GM19467 (cell line): ENCODE data around the gene SAFB.
"Not testable (repeated sequence)": the region's sequence is repeated elsewhere in the genome, so short reads cannot be mapped to it uniquely, and the experiment has no call there.

ENCODE experiments used
- ATAC-seq: cut with Tn5 transposase; IDR thresholded peaks from one replicate; pipeline ENCODE4 v1.9.1; 2021; ENCODE audit warnings: mild to moderate bottlenecking, moderate library complexity; ENCODE audit not compliant: unreplicated experiment

SAFB gene

DNA sequence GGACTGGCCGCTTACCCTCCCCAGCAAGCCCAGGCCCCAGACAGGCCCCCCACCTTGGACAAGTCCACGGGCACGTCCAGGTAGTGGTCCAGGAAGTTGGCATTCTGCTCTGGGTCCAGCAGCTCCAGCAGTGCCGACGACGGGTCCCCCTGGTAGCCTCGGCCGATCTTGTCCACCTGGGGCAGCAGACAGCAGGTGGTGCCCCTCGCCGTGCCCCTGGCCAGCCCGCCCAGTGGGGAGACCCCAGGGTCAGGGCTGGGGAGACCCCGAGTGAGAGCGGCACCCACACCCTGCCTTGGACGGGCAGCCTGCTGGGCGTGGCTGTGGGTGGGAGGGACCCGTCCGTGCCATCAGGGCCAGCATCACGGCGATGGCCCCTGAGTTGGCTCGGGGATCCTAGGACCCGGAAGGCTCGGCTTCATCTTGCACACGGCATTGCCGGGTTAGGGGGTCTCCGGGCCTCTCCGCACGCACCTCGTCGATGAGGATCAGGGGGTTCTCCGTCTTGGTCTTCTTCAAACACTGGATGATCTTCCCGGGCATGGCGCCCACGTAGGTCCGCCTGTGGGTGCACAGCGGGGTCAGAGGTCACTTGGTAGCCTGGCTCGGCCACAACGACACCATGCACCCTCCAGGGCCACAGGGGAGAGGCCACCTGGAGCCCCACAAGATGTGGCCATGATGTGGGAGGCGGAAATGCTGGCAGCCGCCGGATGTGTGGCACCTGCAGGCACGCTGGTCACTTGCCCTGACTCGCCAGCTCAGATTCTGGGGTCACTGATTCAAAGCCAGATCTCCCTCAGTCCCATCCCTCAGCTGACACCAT is 73.5 kb downstream of the SAFB start:
- no peak for ATAC-seq

DNA sequence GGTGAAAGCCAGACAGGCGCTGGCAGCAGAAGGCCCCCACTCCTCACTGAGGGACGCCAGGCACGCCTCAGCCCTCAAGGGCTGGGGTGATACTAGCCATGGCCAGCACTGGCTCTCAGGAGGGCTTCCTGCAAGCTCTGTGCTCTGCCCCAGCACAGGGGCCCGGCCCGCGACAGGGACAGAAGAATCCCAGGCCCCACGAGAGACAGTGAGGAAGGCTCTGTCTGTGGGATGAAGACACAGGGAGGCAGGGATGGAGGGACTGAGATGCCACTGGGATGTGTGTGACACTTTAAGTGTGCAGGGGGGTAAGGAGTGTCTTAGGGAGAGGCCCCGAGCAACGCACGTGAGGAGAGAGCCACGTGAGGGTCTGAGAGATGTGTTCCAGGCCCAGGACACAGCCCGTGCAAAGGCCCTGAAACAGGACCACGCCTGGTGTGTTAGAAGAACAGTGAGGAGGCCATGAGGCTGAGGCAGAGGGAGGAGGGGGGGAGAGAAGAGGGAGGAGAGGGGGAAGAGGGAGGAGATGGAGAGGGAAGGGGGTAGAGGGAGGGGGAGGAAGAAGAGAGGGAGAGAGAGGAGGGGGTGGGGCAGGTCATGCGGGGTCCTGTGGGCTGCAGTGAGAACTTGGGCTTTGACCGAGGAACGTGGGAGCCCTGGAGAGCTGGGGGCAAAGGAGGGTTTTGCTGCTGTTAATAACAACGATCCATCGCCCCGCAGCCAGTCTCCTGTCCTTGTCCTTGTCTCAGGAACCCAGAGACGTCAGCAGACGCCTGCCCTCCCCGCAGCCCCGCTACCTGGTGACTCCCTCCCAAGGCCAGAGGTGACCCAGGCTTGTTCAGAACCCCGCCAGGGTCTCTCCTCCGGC is 74.4 kb downstream of the SAFB start:
- ATAC-seq = no peak

DNA sequence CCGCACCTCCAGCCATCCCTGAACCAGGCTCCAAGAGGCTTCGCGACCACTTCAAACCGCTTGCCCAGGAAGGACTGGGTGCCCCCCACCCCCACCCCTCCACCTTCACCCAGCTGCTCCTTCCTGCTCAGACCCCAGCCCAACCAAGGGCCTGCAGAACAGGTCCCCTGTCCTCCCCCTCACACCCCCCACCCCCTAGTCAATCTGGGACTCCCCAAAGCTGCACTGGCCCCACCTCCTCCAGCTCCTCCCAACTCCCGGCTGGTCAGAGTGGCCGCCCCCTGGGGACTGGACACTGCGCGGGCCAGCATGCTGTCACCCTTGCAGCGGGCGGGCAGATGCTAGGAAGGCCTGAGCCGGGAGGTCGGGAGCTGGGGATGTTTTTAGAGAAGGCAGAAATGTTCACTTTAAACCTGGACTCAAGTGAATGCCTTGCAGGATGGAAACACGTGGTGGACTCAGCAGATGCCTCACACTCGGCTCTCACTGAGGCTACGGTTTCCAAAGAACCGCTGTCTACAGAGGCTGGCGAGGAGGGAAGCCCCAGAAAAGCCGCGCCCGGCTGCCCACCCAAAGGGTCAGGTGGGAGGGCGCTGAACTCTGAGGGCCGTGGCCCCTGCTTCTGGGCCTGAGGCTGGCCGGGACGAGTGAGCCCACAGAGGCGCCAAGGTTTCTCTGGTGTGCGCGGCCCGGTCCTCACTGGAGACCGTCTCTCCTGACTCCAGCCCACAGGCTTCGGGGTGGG is 75.2 kb downstream of the SAFB start:
- ATAC-seq = no peak

DNA sequence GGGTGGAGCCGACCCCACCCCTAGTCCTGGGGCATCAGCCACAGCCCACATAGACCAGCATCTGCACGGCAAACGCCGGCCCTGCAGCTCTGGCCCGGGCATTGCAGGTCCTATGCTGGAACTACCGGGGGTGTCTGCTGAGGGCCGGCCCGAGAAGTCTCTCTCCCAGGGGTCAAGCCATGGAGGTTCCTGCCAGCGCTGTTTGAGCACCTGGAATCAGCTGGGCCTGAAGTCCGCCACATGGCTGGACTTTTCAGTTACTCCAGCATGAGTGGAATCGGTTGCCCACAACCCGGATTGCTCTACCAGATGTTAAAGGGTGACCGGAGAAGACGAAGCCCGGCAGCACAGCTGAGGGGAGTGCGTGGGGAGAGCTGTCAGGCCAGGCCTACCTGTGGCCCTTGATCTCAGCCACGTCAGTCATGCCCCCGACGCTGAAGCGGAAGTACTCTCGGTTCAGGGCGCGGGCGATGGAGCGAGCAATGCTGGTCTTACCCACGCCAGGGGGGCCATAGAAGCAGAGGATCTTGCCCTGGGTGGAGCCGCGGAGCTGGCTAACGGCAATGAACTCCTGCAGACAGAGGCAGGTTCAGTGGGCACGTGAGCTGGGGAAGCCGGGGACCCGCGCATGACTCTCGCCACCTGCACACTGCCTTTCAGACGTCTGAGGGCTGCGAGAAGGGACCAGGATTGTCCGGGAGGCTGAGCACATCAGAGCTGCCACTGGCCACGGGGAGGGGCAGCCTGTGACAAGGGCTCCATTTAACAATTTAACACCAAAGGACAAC is 75.9 kb downstream of the SAFB start:
- no peak for ATAC-seq

DNA sequence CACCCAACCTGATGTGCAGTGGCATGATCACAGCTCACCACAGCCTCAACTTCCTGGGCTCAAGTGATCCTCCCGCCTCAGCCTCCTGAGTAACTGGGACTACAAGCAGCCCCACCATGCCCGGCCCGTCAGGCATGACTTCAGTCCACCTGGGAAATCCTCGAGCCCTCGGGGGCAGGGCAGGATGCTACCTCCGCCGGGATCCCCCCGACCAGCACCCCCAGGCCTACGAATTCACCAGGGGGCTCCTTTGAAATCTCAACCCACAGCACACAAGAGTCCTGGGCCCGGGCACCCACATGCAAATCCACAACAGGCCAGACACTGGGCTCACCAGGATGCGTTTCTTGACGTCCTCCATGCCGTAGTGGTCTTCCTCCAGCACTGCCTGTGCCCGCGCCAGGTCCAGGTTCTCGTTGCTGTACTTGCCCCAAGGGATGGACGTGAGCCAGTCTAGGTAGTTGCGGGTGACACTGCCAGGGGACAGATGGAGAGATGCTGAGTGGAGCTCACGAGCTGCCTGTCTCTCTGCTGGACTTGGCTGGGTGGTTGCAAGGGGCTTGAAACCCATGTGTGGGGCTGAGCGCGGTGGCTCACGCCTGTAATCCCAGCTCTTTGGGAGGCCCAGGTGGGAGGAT is 77.7 kb downstream of the SAFB start:
- ATAC-seq = no peak

DNA sequence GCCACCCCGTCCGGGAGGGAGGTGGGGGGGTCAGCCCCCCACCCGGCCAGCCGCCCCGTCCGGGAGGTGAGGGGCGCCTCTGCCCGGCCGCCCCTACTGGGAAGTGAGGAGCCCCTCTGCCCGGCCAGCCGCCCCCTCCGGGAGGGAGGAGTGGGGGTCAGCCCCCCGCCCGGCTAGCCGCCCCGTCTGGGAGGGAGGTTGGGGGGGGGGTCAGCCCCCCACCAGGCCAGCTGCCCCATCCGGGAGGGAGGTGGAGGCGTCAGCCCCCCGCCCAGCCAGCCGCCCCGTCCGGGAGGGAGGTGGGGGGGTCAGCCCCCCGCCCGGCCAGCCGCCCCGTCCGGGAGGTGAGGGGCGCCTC is 79.1 kb downstream of the SAFB start:
- ATAC-seq = not testable (repeated sequence)

DNA sequence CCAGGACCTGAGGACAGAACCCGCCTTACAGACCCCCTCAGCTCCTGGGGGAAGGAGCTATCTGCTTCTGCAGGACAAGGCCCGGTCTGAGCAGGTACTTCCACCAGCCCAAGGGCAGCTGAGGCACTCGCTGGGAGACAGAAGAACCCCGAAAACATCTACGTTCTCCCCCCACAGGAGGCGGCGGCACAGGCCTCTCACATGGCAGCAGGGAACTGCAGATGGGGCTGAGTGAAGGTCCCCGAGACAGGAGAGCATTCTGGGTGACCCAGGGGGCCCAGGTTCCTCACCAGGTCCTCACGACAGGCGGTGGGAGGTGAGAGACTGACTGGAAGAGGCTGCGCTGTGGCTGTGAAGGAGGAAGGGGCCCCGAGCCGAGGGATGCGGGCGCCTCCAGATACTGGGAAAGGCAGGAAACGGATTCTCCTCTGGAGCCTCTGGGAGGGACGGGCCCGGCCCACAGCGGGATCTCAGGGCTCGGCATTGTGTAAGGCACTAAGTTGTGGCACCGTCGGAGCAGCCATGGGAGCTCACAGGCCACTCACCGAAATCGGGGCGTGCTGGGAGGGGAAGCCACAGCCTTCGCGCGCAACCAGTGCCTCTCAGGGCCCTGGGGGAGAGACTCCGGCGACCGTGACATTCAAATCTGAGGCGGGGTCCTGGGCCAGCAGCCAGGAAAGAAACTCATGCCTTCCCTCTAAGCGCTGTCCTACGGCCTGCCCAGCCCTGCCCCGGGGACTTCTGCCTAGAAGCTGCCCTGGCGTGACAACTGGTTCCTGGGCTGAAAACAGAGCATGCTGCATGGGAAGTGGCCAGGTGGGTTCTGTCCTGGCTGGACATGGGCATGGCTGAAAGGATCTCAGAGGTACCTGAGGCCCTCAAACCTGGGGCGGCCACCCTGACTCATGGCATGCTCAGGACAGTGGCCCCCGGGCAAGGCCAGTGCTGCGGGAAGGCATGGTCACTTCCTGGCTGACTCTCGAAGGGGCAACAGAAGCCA is 81.2 kb downstream of the SAFB start:
- ATAC-seq = no peak

DNA sequence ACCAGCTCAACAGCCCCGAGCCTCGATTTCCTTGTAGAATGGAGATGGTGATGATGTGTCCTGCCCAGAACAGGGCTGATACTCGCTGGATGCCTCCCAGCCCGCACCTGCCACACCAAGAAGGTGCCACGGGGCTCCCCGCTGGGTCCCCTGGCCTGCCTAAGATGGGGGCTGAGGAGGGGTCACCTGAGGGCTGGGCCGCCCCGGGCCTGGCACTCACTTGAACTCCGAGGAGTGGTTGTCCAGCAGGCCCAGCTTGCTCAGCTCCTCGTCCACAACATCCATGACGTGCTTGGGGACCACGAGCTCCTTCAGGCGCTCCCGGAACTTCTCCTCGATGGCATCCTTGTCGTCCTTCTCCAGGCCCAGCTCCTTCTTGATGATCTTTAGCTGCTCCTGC is 82.7 kb downstream of the SAFB start:
- no peak for ATAC-seq

DNA sequence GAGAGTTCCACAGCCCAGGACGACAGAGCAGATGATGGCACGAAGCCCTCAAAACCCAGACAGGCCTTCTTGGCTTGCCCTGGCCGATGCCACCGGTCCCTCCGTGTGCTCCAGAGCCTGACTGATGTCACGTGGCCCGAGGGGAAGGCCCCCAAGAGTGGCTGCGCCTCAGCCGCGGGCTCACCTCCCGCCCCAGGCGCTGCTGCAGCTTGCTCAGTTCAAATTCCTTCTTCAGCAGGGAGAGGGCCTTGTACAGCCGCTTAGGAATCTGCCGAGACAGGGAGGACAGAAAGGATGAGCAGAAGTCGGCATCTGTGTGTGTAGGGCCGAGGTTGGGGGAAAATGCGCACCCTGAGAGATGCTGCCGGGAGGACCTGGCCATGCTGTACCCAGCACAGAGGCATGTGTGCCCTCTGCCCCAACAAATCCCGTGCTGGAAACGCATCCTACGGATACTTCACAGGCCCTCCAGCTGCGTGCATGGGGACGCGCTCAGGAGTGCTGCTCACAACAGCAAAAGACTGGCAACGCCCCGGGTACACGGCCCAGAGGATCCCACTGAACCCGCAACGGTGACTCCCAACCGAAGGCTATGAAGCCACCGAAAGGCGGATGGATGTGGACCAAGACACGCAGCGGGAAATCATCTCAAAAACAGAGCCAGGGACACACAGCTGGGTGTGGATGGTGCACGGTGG is 84.1 kb downstream of the SAFB start:
- no peak for ATAC-seq

DNA sequence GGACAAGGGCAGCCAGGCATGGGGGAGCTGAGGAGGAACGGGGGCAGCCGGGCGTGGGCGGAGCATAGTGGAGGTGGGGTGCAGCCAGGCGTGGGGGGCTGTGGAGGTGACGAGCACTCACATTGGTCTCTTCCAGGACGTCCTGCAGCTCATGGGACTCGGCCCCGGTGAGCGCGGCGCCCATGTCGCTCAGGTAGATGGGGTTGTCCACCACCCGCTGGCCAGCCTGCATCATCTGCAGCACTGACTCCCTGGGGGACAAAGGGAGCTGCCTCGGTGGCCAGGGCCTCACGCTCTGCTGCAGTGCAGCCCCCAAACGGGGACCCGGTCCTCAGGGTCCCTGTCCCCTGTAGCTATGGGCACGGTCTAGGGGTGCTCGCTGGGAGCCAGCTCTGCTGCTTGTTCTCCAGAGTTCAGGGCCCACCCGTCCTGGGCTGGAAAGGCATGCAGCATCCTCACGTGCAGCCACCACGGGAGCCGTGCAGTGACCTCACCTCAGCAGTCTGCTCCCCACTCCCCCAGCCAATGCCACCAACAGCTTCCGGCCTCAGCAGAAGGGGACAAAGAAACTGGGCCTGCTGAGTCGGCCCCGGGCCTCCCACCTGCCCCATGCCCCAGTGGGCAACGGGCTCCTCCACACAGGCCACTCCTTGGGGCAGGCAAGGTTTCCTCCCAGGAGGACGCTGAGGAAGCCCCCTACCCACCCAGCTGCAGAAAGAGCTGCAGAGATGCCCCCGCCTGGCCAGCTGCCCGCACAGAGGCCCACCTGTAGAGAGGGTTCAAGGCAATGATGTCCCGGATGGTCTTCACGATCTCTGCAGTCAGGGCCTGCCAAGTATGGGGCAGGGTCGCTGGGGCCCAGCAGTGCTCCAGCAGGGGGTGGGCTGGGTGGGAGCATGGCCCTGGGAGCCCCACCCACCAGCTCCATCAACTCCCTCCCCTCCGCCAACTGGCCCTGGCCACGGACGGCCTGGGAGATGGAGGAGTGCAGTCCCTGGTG is 85.0 kb downstream of the SAFB start:
- ATAC-seq = no peak

DNA sequence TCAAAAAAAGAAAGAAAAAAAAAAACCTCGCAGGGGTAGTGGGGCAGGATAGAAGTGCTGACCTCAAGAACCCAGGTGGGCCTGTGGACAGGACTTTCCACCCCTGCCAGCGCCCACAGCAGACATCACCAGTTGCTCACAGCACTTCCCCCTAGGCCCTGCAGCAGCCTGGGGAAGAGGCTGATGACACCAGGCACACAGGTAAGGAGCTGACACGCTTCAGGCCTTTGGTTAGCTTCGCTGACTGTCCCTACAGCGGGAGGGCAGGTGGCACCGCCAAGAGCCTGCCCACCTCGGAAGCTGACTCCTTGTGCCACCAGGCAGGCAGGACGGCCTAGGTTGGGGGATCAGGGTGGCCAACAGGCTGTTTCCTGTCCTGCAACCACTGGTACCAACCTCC is 88.1 kb downstream of the SAFB start:
- ATAC-seq = no peak

DNA sequence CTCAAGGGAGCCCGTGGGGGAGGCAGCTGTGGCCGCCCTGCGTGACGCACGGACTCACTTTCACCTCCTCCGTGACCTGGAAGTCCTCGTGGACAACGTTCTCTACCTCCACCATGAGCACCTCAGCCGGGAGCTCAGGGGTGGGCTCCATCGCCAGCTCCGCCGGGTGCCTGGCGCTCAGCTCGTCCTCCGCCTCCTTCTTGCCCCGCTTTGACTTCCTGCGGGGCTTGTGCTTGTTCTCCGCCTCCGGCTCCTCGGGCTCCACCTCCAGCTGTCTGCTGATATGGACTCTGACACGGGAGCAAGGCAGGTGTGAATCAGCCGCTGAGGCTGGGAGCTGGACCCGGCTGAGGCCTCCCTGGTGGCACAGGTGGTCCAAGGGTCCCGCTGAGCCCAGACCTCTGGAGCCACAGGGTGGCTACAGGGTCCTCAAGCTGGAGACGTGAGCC is 88.9 kb downstream of the SAFB start:
- ATAC-seq = no peak

DNA sequence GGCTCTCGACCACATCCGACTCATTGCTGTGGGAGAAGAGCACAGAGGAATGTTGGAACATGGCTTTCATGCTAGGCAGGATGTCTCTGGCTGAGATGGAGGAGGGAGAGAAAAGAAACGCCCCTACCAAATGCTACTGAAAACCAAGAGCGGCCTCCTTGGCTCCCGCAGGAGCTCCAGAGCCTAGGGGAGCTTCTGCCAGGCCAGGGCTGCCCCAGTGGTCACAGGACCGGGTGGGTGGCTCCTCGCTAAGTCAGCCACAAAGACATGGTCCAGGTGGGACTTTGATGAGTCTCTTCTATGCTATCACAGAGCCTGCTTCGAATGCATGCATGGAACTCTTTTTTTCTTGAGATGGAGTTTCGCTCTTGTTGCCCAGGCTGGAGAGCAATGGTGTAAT is 90.3 kb downstream of the SAFB start:
- ATAC-seq = no peak

DNA sequence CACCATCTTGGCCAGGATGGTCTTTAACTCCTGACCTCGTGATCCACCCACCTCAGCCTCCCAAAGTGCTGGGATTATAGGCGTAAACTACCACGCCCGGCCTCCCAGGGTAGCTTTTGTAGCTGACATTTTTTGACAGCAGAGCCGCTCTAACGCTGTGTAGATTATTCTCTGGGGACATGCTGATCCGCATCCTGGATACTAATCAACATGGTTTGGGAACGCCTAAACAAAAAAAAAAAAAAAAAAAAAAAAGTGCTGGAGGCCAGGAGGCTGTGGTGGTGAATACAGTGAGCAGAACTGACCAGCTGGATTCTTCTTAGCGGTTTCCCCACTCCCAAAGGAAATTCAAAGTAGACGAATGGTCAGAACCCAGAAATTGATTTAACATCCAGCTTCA is 91.9 kb downstream of the SAFB start:
- no peak for ATAC-seq

DNA sequence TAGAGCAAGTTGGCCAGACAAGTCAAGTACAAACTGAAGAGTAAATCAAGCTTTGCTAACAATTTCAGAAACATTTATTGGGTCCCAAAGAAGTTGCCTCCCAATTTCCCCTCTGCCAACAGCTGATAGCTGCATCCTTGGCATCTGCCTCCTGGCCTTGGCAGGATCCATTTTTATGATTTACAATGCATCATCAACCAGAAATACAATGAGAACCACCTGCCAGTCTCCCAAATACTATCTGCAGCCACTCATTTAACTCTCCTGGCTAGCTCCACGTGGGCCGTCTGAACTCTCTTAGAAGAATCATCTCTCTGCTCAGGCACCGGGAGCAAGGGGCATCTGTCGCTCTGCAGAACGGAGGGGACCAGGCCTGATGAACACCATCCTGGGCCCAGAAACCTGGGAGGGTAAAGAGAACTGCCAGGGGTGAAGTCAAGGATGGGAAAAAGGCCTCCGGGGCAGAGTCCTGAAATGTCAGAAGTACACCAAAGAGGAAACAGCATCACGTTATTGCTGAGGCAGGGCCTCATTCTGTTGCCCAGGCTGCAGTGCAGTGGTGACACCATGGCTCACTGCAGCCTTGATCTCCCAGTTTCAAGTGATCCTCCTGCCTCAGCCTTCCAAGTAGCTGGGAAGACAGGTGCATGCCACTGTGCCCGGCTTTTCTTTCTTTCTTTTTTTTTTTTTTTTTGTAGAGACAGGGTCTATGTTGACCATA is 94.5 kb downstream of the SAFB start:
- no peak for ATAC-seq
